Right hindlimb (tissue), 1 donor: ENCODE measurements around the gene MXI1.
A peak's percentile ranks its signal among the peaks of the same experiment; 100 is the strongest.
"Not testable (repeated sequence)": the region's sequence is repeated elsewhere in the genome, so short reads cannot be mapped to it uniquely, and the experiment has no call there.

Source experiments
- DNase-seq: peaks from one replicate; pipeline ENCODE4 v3.0.0-alpha.2; 2018

MXI1 gene

GRCh38 chr10:110244550-110244949 lies 37.1 kb downstream of the MXI1 start:
- no peak for DNase-seq

- not testable (repeated sequence) for DNase-seq
Observed at GRCh38 chr10:110247833-110248232, 40.4 kb downstream of the MXI1 start.

GRCh38 chr10:110249489-110249888 lies 42.1 kb downstream of the MXI1 start:
- DNase-seq: not testable (repeated sequence)

- not testable (repeated sequence) for DNase-seq
Observed at GRCh38 chr10:110251392-110251791, 44.0 kb downstream of the MXI1 start.

- no peak for DNase-seq
Observed at GRCh38 chr10:110252151-110252550, 44.7 kb downstream of the MXI1 start.

GRCh38 chr10:110254467-110254866 lies 47.1 kb downstream of the MXI1 start:
- no peak for DNase-seq

GRCh38 chr10:110258542-110258941 lies 51.1 kb downstream of the MXI1 start:
- DNase-seq: no peak

- DNase-seq: no peak
Observed at GRCh38 chr10:110259317-110259716, 51.9 kb downstream of the MXI1 start.

GRCh38 chr10:110260746-110261477 lies 53.5 kb downstream of the MXI1 start:
- no peak for DNase-seq

GRCh38 chr10:110263164-110263563 lies 55.8 kb downstream of the MXI1 start:
- DNase-seq: no peak

GRCh38 chr10:110265573-110266193 lies 58.3 kb downstream of the MXI1 start:
- no peak for DNase-seq

GRCh38 chr10:110267276-110267675 lies 59.9 kb downstream of the MXI1 start:
- DNase-seq: no peak

GRCh38 chr10:110268442-110268841 lies 61.0 kb downstream of the MXI1 start:
- DNase-seq: no peak

GRCh38 chr10:110268971-110269370 lies 61.6 kb downstream of the MXI1 start:
- DNase-seq: no peak

- no peak for DNase-seq
Observed at GRCh38 chr10:110269374-110270318, 62.2 kb downstream of the MXI1 start.

GRCh38 chr10:110272995-110273394 lies 65.6 kb downstream of the MXI1 start:
- DNase-seq: not testable (repeated sequence)

GRCh38 chr10:110273474-110273873 lies 66.1 kb downstream of the MXI1 start:
- DNase-seq: peak; percentile 68

GRCh38 chr10:110274072-110274627 lies 66.7 kb downstream of the MXI1 start:
- no peak for DNase-seq

GRCh38 chr10:110274647-110275046 lies 67.2 kb downstream of the MXI1 start:
- DNase-seq: no peak

- no peak for DNase-seq
Observed at GRCh38 chr10:110275128-110275729, 67.8 kb downstream of the MXI1 start.

GRCh38 chr10:110276603-110277002 lies 69.2 kb downstream of the MXI1 start:
- no peak for DNase-seq

- no peak for DNase-seq
Observed at GRCh38 chr10:110277591-110277990, 70.2 kb downstream of the MXI1 start.
